GM21717 (cell line): ENCODE measurements around the gene GSTCD.
"Not testable (repeated sequence)": the region's sequence is repeated elsewhere in the genome, so short reads cannot be mapped to it uniquely, and the experiment has no call there.

Source experiments
- ATAC-seq: cut with Tn5 transposase; IDR thresholded peaks from one replicate; pipeline ENCODE4 v1.9.1; 2021; ENCODE audit warnings: mild to moderate bottlenecking, moderate library complexity; ENCODE audit not compliant: unreplicated experiment

The GSTCD gene

DNA sequence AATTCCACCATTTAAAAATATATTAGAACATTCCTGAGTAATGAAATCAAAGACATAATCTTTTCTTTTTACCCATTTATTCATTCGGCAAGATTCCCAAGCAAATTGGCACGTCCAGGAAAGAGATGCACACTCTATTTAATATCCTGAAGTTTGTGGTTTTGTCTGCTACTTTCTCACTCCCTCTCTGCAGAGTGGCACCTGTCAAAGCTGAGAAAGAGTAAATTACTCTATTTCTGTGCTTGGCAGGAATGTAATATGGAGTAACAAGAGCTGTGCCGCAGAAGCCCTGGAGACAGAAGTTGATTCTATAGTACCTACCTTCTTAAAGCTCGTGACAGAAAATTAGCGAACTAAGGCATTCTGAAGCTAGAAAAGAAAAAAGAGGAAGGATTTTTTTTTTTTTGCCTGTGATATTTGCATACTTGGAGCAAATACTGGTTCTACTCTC lies 5.5 kb downstream of the GSTCD start:
- no peak for ATAC-seq

DNA sequence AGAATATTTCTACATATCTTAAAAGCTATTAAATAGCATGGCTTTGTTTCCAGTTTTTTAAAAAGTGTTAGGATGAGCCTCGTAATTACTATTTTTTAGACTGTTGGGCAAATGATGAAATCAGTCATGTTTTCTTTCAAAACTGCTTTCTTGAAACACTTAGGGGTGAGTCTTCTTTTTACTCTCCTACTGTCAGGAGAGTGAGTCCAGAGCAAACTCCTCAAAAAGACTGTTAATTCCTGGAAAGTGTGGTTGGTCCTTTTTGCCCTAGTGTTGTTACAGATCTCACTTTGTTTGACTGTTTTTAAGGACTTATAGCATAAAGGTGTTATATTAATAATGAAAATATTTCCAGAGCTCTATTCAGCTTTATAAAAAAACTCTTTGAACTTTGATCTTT lies 6.3 kb downstream of the GSTCD start:
- no peak for ATAC-seq

DNA sequence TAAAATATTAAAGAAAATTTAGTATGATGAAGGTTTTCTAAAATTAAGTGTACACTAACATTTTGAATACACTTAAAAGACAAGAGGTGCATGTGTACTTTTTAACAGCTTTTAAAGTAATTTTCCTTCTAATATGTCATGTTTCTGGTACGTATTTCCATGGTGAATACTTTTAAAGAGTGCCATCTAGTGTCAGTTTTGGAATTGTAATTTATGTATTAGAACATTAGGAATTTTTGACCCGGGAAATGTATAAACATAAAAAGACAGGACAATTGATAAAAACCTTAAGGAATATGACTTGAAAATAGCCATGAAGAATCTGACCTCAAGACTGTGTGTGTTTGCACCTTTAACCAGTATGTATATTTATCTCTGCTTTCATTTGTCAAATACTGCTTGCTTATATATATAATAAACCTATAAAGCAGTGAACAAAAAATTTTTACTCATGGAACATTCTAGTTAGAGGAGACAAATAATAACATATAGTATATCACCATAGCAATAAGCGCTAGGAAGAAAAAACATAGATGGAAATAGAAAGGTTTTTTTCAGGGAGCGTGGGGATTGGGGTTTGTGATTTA lies 7.2 kb downstream of the GSTCD start:
- ATAC-seq = no peak

DNA sequence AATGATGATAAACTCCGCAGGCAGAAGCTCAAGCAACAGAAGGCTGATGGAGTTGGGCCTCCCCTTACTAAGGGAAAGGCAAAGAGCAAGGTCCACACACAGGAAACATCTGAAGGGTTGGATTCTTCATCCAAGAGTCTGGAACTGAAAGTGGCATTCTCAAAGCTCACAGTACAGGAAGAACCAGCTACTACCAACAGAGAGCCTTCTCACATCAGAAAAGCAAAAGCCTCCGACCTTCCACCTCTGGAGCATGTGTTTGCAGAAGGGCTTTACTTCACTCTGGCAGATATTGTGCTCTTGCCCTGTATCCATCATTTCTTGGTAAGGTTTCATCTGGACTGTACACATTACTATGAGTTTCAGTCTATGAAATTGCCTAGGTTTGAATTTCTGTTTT lies 10.6 kb downstream of the GSTCD start:
- ATAC-seq = no peak

DNA sequence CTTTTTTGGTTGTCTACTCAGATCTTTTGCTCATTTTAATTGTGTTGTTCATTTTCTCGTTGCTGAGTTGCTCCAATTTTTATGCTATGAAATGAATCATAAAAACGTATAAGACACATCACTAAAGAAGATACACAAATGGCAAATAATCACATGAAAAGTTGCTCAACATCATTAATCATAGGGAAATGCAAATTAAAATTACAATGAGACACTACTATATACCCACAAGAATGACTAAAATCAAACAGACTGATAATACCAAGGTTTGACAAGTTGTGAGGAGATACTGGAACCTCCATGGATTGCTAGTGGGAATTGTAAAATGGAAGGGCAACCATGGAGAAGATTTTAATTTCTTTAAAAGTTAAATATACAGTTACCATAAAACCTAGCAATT lies 17.0 kb downstream of the GSTCD start:
- no peak for ATAC-seq

DNA sequence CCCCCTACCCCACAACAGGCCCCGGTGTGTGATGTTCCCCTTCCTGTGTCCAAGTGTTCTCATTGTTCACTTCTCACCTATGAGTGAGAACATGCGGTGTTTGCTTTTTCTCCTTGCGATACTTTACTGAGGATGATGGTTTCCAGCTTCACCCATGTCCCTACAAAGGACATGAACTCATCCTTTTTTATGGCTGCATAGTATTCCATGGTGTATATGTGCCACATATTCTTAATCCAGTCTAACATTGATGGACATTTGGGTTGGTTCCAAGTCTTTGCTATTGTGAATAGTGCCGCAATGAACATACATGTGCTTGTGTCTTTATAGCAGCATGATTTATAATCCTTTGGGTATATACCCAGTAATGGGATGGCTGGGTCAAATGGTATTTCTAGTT lies 21.3 kb downstream of the GSTCD start:
- not testable (repeated sequence) for ATAC-seq

DNA sequence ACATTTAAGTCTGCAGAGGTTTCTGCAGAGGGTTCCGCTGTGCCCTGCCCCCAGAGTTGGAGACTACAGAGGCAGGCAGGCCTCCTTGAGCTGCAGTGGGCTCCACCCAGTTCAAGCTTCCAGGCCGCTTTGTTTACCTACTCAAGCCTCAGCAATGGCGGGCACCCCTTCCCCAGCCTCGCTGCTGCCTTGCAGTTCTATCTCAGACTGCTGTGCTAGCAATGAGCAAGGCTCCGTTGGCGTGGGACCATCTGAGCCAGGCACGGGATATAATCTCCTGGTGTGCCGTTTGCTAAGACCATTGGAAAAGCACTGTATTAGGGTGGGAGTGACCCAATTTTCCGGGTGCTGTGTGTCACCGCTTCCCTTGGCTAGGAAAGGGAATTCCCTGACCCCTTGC lies 26.6 kb downstream of the GSTCD start:
- not testable (repeated sequence) for ATAC-seq

DNA sequence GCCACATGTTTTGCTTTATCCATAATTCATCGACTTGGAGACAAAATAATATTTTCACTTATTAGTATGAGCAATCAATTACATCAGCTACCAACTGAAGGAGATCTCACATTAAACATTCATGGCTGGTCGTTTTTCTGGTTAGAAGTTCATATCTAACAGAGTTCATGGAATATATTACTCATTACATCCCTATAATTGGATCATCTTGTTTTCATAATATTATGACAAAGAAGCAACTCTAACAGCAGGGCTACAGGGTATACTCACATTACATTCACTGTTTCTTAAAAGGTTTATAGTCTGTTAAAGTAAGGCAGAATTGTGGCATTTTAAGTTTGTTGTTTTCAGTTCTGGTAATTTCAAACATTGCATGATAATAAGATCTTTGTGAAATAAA lies 33.0 kb downstream of the GSTCD start:
- no peak for ATAC-seq

DNA sequence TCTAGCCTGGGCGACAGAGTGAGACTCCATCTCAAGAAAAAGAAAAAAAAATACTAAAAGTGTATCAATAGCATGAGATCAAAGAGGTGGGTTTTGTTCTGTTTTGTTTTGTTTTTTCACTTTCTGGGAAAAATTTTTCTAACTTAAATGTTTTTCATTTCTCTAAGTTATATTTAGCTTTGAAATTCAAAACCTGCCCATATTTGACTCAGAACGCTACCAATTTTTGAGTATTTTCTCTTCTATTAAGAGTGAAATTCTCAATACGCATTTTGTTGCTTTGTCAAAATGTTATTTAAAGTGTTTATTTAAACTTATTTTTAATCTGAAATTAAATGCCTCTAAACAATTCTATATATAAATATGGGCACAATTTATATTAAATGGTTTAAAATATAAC lies 39.6 kb downstream of the GSTCD start:
- no peak for ATAC-seq

DNA sequence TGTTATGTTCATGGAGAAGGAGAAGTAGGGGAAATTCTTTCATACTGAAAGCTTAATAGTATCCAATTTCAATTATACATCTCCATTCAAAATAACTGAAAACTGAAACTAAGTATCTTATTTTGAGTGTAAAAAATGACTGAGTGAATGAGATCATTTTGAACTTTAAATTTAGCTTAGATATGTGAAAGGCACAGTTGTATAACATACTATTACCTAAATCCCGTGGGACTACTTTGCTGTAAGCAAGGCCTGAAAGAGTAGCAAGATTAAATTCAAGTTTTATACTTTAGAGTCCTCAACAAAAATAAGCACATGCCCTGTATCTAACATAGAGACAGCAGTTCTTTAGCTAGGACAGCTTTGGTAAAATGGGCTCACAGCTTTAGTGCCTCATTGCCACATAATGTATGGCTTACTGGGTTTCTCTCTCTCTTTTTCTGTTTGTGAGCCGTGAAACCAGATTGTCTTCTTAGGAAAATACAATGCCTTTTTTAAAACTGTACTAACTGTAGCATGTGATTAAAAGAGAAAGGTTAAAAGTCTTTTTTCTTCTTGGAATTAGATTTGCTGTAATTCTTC lies 43.2 kb downstream of the GSTCD start:
- ATAC-seq = no peak

DNA sequence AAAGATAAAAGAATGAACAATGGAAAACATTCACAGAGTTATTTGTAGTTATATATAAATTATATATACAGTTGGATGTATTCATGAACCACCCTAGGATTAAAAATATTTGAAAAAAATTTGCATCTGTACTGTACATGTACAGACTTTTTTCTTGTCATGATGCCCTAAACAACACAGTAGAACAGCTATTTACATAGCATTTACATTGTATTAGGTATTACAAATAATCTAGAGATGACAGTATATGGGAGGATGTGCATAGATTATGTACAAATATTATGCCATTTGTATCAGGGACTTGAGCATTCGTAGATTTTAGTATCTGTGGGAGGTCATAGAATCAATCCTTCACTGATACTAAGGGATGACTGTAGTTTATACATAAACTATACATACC lies 44.8 kb downstream of the GSTCD start:
- no peak for ATAC-seq

DNA sequence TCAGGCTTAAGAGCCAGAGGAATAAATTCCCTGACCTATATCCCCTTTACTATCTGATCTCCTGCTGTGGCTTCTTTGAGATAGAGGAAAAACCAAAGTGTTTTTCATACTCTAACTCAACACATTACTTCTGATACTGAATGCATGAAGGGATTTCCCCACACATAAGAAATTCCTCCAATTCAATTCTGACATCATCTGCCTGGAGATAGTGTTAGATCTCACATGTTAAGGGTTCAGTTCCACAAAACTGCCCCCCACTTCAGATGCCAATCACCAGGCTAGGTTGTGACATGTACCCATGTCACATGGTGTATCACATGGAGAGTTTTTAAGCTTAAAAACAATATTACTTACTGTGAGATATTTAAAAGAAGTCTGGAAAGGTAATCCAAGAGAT lies 46.8 kb downstream of the GSTCD start:
- no peak for ATAC-seq

DNA sequence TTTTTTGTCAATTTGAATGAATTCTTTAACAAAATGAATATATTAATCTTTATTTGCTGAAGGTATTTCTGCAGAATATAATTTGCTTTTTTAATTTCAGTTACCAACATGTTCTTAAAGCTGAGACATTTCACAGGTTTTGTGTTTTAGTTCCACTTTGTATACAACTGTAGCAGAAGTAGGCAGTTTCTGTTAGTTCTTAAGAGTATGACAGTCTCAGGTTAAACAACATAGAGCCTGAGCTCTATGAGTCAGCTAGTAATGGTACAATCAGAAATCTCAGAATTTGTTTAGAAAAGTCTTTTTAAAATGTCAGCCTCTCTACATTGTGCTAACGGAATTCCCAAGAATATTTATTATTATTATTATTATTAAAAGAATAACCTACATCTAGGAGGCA lies 50.4 kb downstream of the GSTCD start:
- ATAC-seq = peak; percentile 76

DNA sequence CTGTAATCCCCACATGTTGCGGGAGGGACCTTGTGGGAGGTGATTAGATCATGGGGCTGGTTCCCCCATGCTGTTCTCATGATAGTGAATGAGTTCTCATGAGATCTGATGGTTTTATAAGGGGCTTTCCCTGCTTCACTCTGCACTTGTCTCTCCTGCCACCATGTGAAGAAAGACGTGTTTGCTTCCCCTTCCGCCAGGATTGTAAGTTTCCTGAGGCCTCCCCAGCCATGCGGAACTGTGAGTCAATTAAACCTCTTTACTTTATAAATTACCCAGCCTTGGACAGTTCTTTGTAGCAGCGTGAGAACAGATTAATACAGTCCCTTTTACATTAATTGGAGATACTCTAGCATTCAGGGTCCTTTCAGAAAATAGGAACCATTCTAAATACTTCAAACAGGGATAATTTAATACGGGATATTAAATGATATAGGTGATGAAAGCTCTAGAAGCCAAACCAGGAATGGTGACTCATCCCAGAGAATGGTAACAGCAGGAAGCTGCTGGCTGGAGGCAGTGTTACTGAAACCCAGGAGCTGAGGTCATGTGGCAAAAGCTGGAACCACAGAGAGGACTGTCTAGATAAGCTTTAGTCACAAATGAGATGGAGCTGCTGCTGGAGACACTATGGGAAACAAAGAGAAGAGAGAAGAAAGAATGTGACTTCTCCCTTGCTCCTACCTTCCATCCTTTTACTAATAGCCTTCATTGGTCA lies 57.3 kb downstream of the GSTCD start:
- no peak for ATAC-seq

DNA sequence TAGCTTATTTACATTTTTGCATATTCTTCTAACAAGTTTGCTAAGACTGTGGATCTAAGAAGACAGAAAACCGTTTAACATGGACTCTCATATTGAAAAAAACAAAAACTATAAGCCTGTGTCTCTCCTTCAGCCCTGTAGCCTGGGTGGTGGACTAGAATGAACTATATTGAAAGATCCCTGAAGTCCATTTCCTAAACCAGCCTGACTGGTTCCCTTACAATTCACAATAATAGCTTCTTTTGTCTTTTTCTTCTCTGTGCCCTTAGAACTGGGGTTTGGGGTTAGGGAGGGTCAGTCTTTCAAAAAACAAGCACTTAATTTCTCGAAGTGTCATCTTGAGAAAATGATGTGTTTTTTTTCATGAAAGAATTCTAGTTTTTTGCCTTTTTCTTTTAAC lies 59.0 kb downstream of the GSTCD start:
- ATAC-seq = no peak

DNA sequence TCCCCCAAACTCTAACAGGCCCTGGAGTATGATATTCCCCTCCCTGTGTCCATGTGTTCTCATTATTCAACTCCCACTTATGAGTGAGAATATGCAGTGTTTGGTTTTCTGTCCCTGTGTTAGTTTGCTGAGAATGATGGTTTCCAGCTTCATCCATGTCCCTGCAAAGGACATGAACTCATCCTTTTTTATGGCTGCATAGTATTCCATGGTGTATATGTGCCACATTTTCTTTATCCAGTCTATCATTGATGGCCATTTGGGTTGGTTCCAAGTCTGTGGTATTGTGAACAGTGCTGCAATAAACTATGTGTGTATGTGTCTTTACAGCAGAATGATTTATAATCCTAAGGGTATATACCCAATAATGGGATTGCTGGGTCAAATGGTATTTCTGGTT lies 61.9 kb downstream of the GSTCD start:
- not testable (repeated sequence) for ATAC-seq

DNA sequence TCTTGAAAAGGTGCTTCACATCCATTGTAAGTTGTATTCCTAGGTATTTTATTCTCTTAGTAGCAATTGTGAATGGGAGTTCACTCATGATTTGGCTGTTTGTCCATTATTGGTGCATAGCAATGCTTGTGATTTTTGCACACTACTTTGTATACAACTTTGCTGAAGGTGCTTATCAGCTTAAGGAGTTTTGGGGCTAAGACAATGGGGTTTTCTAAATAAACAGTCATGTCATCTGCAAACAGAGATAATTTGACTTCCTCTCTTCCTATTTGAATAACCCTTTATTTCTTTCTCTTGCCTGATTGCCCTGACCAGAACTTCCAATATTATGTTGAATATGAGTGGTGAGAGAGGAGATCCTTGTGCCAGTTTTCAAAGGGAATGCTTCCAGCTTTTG lies 63.5 kb downstream of the GSTCD start:
- not testable (repeated sequence) for ATAC-seq

DNA sequence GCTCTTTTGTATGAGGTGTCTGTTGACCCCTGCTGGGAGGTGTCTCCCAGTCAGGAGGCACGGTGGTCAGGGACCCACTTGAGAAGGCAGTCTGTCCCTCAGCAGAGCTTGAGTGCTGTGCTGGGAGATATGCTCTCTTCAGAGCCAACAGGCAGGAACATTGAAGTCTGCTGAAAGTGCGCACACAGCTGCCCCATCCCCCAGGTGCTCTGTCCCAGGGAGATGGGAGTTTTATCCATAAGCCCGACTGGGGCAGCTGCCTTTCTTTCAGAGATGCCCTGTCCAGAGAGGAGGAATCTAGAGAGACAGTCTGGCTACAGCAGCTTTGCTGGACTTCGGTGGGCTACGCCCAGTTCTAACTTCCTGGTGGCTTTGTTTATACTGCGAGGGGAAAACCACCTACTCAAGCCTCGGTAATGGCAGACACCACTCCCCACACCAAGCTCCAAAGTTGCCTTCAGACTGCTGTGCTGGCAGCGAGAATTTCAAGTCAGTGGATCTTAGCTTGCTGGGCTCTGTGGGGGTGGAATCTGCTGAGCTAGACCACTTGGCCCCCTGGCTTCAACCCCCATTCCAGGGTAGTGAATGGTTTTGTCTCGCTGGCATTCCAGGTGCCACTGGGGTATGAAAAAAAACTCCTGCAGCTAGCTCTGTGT lies 67.3 kb downstream of the GSTCD start:
- ATAC-seq = not testable (repeated sequence)

DNA sequence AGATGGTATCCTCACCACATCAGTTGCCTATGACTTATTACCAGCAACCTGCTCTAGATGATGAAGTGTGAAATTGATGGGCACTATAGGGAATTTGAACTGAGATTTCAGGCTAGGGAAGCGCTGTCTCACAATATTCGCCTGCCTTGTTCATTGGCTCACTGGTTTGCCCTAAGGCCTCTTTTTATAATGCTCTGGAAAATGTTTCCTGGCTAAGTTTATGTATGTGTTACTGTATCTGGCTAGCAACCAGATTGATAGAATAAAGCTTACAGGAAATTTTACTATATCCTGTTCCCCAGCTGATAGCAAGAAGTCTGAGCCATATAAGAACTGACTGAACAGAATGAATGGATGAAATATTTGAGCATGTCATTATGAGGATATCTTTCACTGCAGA lies 71.6 kb downstream of the GSTCD start:
- no peak for ATAC-seq

DNA sequence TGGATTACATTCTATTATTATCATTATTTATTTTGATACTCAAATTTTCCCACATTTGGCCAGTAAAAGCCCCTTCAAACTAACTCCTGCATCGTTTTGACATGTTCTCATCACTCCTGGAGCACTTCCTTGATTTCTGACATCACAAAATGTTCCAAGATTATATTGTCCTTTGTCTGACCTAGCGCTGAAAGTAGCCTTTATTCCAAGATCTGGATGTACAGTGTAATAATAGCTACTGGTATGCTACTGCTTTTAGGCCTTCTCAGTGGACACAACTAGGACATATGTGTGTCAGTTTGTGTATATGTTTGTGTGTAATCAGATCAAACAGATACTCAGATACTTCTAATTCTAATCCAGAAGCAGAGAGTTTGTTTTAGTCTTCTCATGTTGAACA lies 76.2 kb downstream of the GSTCD start:
- ATAC-seq = no peak

DNA sequence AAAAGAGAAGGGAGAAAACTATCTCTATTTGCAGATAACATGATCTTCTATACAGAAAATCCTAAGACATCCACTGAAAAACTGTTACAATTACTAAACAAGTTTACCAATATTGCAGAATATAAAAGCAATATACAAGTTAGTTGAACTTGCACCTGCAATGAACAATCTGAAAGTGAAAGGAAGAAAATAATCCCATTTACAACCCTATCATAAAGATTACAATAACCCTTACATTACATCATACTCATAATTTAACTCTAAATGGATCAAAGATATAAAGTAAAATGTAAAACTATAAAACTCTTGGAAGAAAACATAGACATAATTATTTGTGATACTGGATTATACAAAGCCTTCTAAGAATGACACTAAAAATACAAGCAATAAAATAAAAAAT lies 77.2 kb downstream of the GSTCD start:
- no peak for ATAC-seq

DNA sequence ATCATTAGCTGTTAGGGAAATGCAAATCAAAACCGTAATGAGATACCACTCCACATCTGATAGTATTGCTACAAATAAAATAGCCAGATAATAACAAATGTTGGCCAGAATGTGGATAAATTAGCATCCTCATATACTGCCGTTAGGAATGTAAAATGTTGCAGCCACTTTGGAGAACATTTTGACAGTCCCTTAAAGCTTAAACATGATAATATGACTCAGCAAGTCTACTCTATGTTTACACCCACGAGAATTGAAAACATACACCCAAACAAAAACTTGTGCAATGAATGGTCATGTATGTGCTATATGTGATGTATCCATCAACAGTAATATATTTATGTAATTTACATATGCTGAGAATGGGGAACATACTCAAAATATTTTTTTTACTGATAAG lies 78.2 kb downstream of the GSTCD start:
- ATAC-seq = no peak
